Measurements from ENCODE around the gene SELL.
"Not testable (repeated sequence)": the region's sequence is repeated elsewhere in the genome, so short reads cannot be mapped to it uniquely, and the experiment has no call there.

DNA sequence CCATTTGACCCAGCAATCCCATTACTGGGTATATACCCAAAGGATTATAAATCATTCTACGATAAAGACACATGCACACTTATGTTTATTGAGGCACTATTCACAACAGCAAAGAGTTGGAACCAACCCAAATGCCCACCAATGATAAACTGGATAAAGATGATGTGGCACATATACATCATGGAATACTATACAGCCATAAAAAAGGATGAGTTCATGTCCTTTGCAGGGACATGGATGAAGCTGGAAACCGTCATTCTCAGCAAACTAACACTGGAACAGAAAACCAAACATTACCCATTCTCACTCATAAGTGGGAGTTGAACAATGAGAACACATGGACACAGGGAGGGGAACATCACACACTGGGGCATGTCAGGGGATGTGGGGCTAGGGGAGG lies 3.7 kb upstream of the SELL start:
- TF ChIP-seq POLR2AphosphoS5 (IDR thresholded peaks at IDR 0.05; ENCODE audit: low read depth, low read length); JUND (IDR thresholded peaks at IDR 0.05): not testable (repeated sequence)
- TF ChIP-seq, protein P1, sequence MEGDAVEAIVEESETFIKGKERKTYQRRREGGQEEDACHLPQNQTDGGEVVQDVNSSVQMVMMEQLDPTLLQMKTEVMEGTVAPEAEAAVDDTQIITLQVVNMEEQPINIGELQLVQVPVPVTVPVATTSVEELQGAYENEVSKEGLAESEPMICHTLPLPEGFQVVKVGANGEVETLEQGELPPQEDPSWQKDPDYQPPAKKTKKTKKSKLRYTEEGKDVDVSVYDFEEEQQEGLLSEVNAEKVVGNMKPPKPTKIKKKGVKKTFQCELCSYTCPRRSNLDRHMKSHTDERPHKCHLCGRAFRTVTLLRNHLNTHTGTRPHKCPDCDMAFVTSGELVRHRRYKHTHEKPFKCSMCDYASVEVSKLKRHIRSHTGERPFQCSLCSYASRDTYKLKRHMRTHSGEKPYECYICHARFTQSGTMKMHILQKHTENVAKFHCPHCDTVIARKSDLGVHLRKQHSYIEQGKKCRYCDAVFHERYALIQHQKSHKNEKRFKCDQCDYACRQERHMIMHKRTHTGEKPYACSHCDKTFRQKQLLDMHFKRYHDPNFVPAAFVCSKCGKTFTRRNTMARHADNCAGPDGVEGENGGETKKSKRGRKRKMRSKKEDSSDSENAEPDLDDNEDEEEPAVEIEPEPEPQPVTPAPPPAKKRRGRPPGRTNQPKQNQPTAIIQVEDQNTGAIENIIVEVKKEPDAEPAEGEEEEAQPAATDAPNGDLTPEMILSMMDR (IDR thresholded peaks at IDR 0.05), result not testable (repeated sequence)
